ENCODE data around the gene RALGAPA2.

The RALGAPA2 gene

DNA sequence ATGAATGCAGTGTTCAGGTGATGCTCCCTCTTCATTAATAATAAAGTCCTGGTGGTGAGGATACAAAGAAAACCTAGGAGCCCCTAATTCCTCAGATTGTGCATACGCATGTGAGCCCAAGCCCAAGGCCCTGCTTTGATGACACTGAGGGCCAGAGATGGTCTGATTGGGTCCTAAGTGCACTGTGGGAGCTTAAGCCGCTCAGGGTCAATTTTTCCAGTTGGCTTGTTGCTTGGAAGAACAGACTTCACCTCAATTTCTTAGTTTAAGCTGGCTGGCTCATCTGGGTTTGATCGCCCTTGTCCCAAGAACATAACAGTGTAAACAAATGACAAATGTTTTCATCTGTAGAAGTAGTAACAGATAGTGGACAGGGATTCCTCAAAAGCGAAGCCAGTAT is 303.1 kb downstream of the RALGAPA2 start:
- no peak for DNase-seq (ENCODE audit: low spot score in 2 of 2)
- H3K4me3 Mint-ChIP-seq, result no peak overlapping the region
- H3K27ac Mint-ChIP-seq (ENCODE audit: low read depth), result no peak overlapping the region
- H3K36me3 Mint-ChIP-seq (ENCODE audit: insufficient read depth), result peaks cover 3% of the 10 kb centered on the region
- H3K4me1 Mint-ChIP-seq, result no peaks in the 10 kb centered on the region
- H3K27me3 Mint-ChIP-seq, result no peaks in the 10 kb centered on the region
- H3K9me3 Mint-ChIP-seq, result no peaks in the 10 kb centered on the region
- no peak for ATAC-seq (replicated peaks; ENCODE audit: extremely low read depth, poor library complexity, severe bottlenecking)

DNA sequence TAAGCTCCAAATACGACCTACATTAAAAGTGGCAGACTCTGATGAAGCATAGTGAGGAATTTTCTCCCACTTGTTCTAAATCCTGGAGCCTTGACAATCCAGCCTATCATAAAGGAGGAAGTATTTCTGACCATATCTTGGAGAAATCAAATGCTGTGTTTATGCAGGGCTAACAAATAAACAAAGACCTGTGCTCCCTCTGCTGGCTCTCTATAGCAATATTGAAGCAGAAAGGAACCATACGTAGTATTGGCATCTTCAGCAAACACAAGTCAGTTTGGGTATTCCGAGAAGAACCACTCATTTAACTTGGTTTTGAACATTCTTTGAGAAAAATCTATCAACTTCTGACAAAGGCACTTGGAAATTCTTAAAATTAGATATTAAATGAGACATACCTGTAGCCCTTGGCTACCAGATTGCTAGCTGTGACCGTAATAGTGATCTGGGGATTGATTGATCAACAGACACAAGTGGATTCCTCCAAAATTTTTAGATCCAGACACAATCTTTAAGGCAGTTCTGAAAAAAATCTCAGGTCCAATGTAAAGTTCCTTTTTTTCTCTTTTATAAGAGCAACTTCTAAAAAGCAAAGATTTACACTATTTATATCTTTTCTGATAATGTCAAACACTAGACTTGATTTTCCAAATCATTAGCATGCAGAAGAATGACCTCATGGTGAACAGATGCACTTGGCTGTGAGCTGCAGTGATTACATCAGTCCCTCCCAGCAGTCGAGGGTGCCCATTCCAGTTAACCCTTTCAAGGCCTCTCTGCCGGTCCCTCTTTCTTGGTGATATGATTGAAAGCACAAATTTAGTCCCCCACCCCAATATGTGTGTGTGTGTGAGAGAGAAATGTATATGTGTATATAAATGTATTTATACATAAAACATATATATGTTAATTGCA is 304.3 kb downstream of the RALGAPA2 start:
- ATAC-seq (replicated peaks; ENCODE audit: extremely low read depth, poor library complexity, severe bottlenecking) (no peak), DNase-seq (ENCODE audit: low spot score in 2 of 2) (no peak)
- no peak overlapping the region for H3K27ac Mint-ChIP-seq (ENCODE audit: low read depth)
- no peaks in the 10 kb centered on the region for H3K9me3 Mint-ChIP-seq
- no peak overlapping the region for H3K4me3 Mint-ChIP-seq
- peaks cover 3% of the 10 kb centered on the region for H3K36me3 Mint-ChIP-seq (ENCODE audit: insufficient read depth)
- H3K27me3 Mint-ChIP-seq, result no peaks in the 10 kb centered on the region
- no peaks in the 10 kb centered on the region for H3K4me1 Mint-ChIP-seq

DNA sequence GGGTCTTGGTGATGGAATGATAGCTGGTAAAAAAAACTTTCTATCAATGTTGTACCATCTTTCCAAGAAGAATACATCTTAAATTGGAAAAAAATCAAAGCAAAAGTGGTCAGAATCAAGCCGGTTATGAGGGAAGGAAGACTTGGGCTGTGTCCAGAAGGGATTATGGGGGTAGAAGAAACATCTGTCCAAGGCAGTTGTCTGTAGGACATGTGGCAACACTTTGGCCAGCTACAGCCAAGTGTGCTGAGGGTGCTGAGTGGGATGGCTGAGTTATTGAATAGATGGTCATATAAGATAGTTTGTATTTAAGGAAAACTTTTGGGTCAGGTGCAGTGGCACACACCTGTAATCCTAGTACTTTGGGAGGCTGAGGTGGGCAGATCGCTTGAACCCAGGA is 306.1 kb downstream of the RALGAPA2 start:
- Mint-ChIP-seq H3K4me3 (no peak overlapping the region), H3K9me3 (no peaks in the 10 kb centered on the region), H3K27me3 (no peaks in the 10 kb centered on the region), H3K36me3 (ENCODE audit: insufficient read depth) (peaks cover 5% of the 10 kb centered on the region), H3K4me1 (no peaks in the 10 kb centered on the region), H3K27ac (ENCODE audit: low read depth) (no peak overlapping the region)
- DNase-seq (ENCODE audit: low spot score in 2 of 2) (no peak), ATAC-seq (replicated peaks; ENCODE audit: extremely low read depth, poor library complexity, severe bottlenecking) (no peak)

DNA sequence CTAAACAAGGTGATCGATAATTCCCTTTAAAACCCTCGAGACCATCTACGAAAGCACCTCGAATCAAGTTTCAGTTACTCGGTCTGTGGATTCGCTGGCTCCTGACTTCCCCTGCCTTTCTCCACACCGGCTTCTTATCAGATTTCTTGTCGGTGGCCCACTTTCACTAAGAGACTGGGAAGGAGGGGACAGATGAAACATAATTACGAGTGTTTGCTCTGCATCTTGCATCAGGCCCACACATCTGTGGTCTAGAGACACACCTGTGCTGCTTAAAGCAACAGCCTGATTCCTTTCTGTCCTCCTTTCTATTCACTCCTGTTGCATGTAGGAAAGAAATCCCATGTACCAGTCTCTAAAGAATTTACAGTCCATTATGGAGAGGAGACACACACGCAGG is 306.8 kb downstream of the RALGAPA2 start:
- ATAC-seq (replicated peaks; ENCODE audit: extremely low read depth, poor library complexity, severe bottlenecking), result no peak
- Mint-ChIP-seq H3K27me3 (no peaks in the 10 kb centered on the region), H3K4me3 (no peak overlapping the region), H3K27ac (ENCODE audit: low read depth) (no peak overlapping the region), H3K36me3 (ENCODE audit: insufficient read depth) (peaks cover 5% of the 10 kb centered on the region), H3K9me3 (no peaks in the 10 kb centered on the region), H3K4me1 (no peaks in the 10 kb centered on the region)
- DNase-seq (ENCODE audit: low spot score in 2 of 2), result no peak

DNA sequence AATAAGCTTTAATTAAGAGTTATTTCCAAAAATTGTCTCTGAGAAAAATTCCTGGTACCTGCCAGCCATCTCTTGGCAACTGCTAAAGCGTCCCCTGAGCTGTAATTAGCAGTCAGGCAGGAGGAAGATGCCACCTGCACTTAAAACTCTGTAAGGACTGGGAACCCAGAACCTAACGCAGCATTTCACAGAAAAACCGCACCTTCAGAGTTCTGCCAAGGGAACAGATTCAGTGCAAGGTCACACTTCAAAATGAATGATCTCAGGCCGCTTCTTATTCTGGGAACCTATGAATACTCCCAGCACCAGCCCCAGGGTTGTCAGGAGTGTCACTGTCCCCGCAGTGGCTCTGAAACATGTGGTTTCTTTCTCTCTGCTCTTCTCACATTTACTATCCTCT is 307.8 kb downstream of the RALGAPA2 start:
- DNase-seq (ENCODE audit: low spot score in 2 of 2) (no peak), ATAC-seq (replicated peaks; ENCODE audit: extremely low read depth, poor library complexity, severe bottlenecking) (no peak)
- no peaks in the 10 kb centered on the region for H3K9me3 Mint-ChIP-seq
- H3K27me3 Mint-ChIP-seq, result no peaks in the 10 kb centered on the region
- H3K36me3 Mint-ChIP-seq (ENCODE audit: insufficient read depth), result peaks cover 3% of the 10 kb centered on the region
- H3K4me3 Mint-ChIP-seq, result no peak overlapping the region
- no peak overlapping the region for H3K27ac Mint-ChIP-seq (ENCODE audit: low read depth)
- H3K4me1 Mint-ChIP-seq, result no peaks in the 10 kb centered on the region

DNA sequence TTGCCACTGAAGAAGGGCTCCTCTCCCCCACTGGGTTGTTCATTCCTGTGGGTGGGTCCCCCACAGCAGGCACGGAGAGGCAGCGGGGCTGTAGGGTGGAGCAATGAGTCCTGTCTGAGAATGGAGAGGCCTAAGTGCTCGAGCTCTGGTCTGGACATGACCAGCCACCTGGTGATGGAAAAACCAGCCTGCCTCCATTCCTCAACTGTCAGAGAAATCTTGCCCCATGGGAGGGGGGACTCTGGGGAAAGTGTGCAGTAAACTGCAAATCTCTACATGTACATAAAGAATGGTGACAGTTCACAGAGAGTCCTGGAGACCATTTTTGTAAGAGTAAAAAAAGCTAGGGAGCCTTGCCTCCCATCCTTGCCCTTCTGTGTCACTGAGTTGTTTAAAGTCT is 310.5 kb downstream of the RALGAPA2 start:
- DNase-seq (ENCODE audit: low spot score in 2 of 2) (no peak), ATAC-seq (replicated peaks; ENCODE audit: extremely low read depth, poor library complexity, severe bottlenecking) (no peak)
- Mint-ChIP-seq H3K36me3 (ENCODE audit: insufficient read depth) (peaks cover 5% of the 10 kb centered on the region), H3K4me3 (no peak overlapping the region), H3K9me3 (no peaks in the 10 kb centered on the region), H3K27me3 (no peaks in the 10 kb centered on the region), H3K27ac (ENCODE audit: low read depth) (no peak overlapping the region), H3K4me1 (no peaks in the 10 kb centered on the region)

DNA sequence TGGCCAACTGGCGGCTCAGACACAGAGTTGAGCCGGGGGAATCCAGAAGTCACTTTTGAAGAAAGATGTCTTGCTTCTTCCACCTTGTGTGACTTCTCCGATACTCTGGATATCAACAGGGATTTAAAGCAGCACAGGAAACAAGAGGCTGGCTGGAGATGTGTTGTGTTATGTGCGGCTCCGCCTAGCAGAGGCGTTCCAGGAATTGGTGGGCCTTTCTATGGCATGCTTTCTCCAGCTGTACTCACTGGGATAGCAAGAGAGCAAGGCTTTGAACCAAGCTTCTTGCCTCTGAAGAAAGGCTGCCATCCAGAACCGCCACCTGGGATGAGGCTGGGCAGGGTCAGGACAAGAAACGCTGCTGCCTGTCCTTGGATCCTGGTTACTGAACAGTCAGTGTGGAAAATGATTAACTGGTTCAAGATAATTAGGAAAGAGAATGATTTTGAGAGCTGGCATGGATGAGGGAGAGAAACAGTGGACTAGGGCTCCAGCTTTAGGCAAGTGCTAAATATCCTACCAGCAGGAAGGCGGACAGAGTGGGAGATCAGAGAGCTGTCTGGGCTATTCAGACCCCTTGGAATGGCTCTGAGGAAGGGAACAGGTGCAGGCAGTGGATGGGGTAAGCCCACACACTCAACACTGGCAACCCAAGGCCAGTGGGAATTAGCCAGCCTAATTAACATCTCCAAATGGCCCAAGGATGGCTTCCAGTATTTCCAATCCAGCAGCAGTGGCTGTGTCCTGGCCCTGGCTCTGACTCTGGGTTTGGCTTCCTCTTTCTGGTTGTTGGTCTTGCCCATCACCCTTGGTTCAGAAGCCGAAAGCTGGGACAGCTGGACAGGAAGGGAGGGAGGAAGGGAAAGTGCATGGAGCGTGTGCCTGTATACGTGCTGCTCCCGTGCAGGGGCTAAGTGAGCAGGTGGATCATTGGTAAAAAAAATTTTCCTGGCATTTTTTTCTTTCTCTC is 312.6 kb downstream of the RALGAPA2 start:
- no peaks in the 10 kb centered on the region for H3K4me1 Mint-ChIP-seq
- ATAC-seq (replicated peaks; ENCODE audit: extremely low read depth, poor library complexity, severe bottlenecking) (no peak), DNase-seq (ENCODE audit: low spot score in 2 of 2) (no peak)
- no peak overlapping the region for H3K4me3 Mint-ChIP-seq
- H3K9me3 Mint-ChIP-seq, result no peaks in the 10 kb centered on the region
- H3K36me3 Mint-ChIP-seq (ENCODE audit: insufficient read depth), result peaks cover 8% of the 10 kb centered on the region
- H3K27ac Mint-ChIP-seq (ENCODE audit: low read depth), result no peak overlapping the region
- H3K27me3 Mint-ChIP-seq, result no peaks in the 10 kb centered on the region

DNA sequence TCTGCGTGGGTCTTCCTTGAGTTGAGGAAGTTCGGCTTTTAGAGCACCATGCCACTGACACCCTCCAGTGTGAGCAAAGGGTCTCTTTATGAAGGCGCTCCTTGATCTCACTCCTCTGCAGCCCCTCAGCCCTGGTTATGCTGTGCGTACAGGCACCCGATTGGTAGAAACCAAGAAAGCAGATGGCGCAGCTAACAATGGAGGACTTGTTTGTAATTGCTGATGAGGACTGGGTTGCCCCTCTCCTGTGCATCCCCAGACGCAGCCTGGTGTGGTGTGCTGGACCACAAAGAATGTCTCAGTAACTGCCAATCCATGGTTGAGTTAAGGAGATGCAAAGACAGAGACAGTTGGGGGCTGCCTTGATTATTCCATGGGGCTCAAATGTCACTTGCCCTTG is 314.3 kb downstream of the RALGAPA2 start:
- no peak overlapping the region for H3K4me3 Mint-ChIP-seq
- H3K27ac Mint-ChIP-seq (ENCODE audit: low read depth), result no peak overlapping the region
- H3K27me3 Mint-ChIP-seq, result no peaks in the 10 kb centered on the region
- no peaks in the 10 kb centered on the region for H3K4me1 Mint-ChIP-seq
- H3K9me3 Mint-ChIP-seq, result no peaks in the 10 kb centered on the region
- H3K36me3 Mint-ChIP-seq (ENCODE audit: insufficient read depth), result peaks cover 10% of the 10 kb centered on the region
- no peak for DNase-seq (ENCODE audit: low spot score in 2 of 2)
- ATAC-seq (replicated peaks; ENCODE audit: extremely low read depth, poor library complexity, severe bottlenecking), result no peak

DNA sequence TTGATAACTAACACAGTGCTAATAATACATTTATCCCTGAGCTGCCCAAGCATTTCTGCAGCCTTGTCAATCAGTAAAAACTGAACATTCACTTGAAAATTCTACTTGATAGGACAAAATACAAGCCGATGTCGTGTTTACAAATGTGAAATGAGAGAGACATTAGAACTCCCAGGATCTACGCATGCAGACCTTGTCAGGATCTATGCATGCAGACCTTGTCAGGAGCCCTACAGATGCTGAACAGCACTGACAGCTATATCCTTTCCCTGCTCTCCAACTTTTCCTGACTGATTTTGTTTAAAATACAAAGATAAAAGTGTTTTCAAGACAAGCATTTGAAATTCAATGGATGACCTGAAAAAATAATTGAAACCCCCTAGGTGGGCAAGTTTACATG is 315.6 kb downstream of the RALGAPA2 start:
- DNase-seq (ENCODE audit: low spot score in 2 of 2), result no peak
- H3K36me3 Mint-ChIP-seq (ENCODE audit: insufficient read depth), result peaks cover 11% of the 10 kb centered on the region
- ATAC-seq (replicated peaks; ENCODE audit: extremely low read depth, poor library complexity, severe bottlenecking), result no peak
- no peaks in the 10 kb centered on the region for H3K27me3 Mint-ChIP-seq
- no peaks in the 10 kb centered on the region for H3K4me1 Mint-ChIP-seq
- H3K4me3 Mint-ChIP-seq, result no peak overlapping the region
- H3K9me3 Mint-ChIP-seq, result no peaks in the 10 kb centered on the region
- H3K27ac Mint-ChIP-seq (ENCODE audit: low read depth), result no peak overlapping the region

DNA sequence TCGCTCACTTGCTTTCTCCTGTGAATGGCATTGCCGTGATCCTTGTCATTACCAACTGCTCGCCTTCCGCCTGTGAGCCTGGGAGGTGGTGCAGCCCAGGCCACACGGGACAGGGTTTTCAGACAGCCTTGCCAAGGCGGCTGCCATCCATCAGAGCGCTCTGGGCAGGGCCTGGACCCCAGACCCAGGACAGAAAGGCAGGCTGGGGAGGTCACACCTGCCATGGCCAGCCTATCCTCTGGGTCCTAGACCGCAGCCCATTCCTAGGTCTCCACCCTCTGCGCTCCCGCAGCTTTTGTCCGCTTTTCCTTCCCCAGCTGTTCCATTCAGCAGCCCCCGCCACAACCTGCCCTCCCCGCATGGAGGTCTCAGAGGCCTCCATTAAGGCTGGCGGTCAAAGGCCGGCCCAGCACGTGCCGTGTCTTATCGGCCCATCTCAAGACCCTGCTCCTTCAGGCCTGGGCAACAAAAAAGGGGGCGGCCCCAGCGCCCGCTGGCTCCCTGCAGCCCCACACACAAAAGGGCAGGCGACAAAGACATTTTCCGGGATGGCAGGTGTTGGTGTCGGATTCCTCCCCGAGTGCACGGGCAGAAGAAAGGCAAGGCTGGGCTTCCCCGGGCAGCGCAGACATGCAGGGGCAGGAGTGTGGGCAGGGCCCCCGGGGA is 316.4 kb downstream of the RALGAPA2 start:
- peaks cover 13% of the 10 kb centered on the region for H3K36me3 Mint-ChIP-seq (ENCODE audit: insufficient read depth)
- ATAC-seq (replicated peaks; ENCODE audit: extremely low read depth, poor library complexity, severe bottlenecking), result no peak
- no peak for DNase-seq (ENCODE audit: low spot score in 2 of 2)
- H3K9me3 Mint-ChIP-seq, result no peaks in the 10 kb centered on the region
- H3K27ac Mint-ChIP-seq (ENCODE audit: low read depth), result no peak overlapping the region
- no peaks in the 10 kb centered on the region for H3K4me1 Mint-ChIP-seq
- H3K27me3 Mint-ChIP-seq, result no peaks in the 10 kb centered on the region
- no peak overlapping the region for H3K4me3 Mint-ChIP-seq

DNA sequence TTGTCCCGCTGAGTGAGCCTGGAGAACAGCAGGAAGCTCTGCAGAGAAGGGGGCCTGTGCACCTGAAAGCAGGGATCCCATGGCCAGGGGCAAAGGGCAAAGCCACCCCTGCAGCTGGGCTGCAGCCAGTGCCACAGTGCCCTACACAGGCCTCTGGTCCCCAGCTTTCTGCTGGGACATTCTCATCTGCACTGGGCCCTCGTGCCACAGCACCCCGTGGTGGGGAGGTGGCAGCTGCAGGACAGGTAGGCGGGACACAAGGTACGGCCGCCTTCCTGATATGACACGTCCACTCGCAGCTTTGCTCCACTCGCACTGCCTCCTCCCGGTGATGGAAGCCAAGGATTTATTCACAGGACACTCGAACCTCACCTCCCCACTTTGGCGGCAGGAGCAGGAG is 317.4 kb downstream of the RALGAPA2 start:
- H3K27me3 Mint-ChIP-seq, result no peaks in the 10 kb centered on the region
- DNase-seq (ENCODE audit: low spot score in 2 of 2), result no peak
- no peaks in the 10 kb centered on the region for H3K4me1 Mint-ChIP-seq
- no peak overlapping the region for H3K4me3 Mint-ChIP-seq
- H3K9me3 Mint-ChIP-seq, result no peaks in the 10 kb centered on the region
- H3K27ac Mint-ChIP-seq (ENCODE audit: low read depth), result peak overlapping the region; percentile 70
- no peak for ATAC-seq (replicated peaks; ENCODE audit: extremely low read depth, poor library complexity, severe bottlenecking)
- H3K36me3 Mint-ChIP-seq (ENCODE audit: insufficient read depth), result peaks cover 16% of the 10 kb centered on the region

Data from central memory CD8-positive, alpha-beta T cell (primary cell).